HUDEP-2 (cell line): ENCODE results near the gene ADAD2.

Experiments
- DNase-seq, 76 experiments: peaks; one replicate each; lab custom pipeline; 2025; ENCODE audit not compliant: unreplicated experiment in 76 of 76; lab: John Stamatoyannopoulos, UW

The ADAD2 gene

GRCh38 chr16:84176192-84177053 lies 14.5 kb upstream of the ADAD2 start:
- no peak for DNase-seq

- no peak for DNase-seq
Observed at GRCh38 chr16:84177741-84178073, 13.2 kb upstream of the ADAD2 start.

- DNase-seq: no peak
Observed at GRCh38 chr16:84178146-84178765, 12.7 kb upstream of the ADAD2 start.

- DNase-seq: no peak
Observed at GRCh38 chr16:84178892-84179611, 11.9 kb upstream of the ADAD2 start.

GRCh38 chr16:84179612-84180320 lies 11.2 kb upstream of the ADAD2 start:
- no peak for DNase-seq

- DNase-seq: peak in 9 of 76 experiments; percentile 4 to 34 (median 11)
Observed at GRCh38 chr16:84180519-84181140, 10.3 kb upstream of the ADAD2 start.

- DNase-seq: no peak
Observed at GRCh38 chr16:84181144-84181915, 9.6 kb upstream of the ADAD2 start.

- DNase-seq: no peak
Observed at GRCh38 chr16:84182104-84182503, 8.9 kb upstream of the ADAD2 start.

GRCh38 chr16:84182680-84183571 lies 8.0 kb upstream of the ADAD2 start:
- DNase-seq: no peak

- no peak for DNase-seq
Observed at GRCh38 chr16:84183572-84183875, 7.4 kb upstream of the ADAD2 start.

GRCh38 chr16:84183911-84184591 lies 6.9 kb upstream of the ADAD2 start:
- no peak for DNase-seq

GRCh38 chr16:84184775-84185174 lies 6.2 kb upstream of the ADAD2 start:
- no peak for DNase-seq

- peak in 75 of 76 experiments; percentile 24 to 90 (median 80) for DNase-seq
Observed at GRCh38 chr16:84186685-84187437, 4.1 kb upstream of the ADAD2 start, which contains the start of gene TAF1C. TAF1C (minus strand) TSS chr16:84187057; CDS start chr16:84184988, 2,069 bp downstream.

GRCh38 chr16:84191466-84191865 lies 509 bp downstream of the ADAD2 start:
- DNase-seq: no peak

- no peak for DNase-seq
Observed at GRCh38 chr16:84193480-84193879, 2.5 kb downstream of the ADAD2 start.

- DNase-seq: no peak
Observed at GRCh38 chr16:84194018-84194417, 3.1 kb downstream of the ADAD2 start.

- no peak for DNase-seq
Observed at GRCh38 chr16:84194470-84195200, 3.7 kb downstream of the ADAD2 start.
